HG02943 (cell line): ENCODE data around the gene C5AR1.
"Not testable (repeated sequence)": the region's sequence is repeated elsewhere in the genome, so short reads cannot be mapped to it uniquely, and the experiment has no call there.

Experiments used
- ATAC-seq: cut with Tn5 transposase; IDR thresholded peaks from one replicate; pipeline ENCODE4 v1.9.1; 2021; ENCODE audit warnings: mild to moderate bottlenecking, low read depth, moderate library complexity; ENCODE audit not compliant: unreplicated experiment

C5AR1 gene

DNA sequence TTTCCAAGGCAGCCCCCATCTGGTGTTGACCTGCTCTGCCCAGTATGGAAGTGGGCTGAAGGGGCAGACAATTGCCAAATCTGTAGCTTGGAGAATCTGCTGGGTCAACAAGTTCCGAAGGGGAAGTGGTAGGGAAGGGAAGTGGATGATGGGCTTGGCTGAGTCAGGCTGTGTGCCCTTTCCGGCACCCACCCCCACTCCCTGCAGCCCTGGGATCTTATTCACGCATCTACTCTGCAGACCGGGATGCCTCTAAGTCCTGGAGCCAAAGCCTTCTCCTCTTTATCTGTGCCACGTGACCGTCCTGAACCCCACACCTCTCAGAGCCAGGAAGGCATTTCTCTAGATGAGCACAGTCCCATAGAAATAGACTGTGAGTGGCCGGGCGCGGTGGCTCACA lies 14.8 kb downstream of the C5AR1 start:
- ATAC-seq: no peak

GRCh38 chr19:47330466-47330869 lies 20.8 kb downstream of the C5AR1 start:
- ATAC-seq: no peak

DNA sequence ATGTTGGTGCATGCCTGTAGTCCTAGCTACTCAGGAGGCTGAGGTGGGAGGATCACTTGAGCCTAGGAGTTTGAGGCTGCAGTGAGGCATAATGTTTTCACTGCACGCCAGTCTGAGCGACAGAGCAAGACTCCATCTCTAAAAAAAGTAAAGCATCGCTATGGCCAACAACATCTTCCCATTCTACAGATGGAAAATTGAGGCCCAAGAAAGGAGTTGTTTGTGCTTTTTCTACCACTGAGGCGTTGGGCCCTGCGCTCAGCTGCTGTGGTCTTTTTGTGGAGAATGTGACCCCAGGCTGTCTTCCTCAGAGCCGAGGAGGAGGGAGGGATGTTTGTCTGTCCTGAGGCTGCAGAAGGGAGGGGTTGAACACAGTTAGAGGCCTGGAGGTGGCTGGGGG lies 21.8 kb downstream of the C5AR1 start:
- no peak for ATAC-seq

GRCh38 chr19:47331931-47332547 lies 22.4 kb downstream of the C5AR1 start, which contains the start of gene C5AR2:
C5AR2 (plus strand) TSS chr19:47332175; CDS start chr19:47340800, 8,625 bp downstream.
- no peak for ATAC-seq

DNA sequence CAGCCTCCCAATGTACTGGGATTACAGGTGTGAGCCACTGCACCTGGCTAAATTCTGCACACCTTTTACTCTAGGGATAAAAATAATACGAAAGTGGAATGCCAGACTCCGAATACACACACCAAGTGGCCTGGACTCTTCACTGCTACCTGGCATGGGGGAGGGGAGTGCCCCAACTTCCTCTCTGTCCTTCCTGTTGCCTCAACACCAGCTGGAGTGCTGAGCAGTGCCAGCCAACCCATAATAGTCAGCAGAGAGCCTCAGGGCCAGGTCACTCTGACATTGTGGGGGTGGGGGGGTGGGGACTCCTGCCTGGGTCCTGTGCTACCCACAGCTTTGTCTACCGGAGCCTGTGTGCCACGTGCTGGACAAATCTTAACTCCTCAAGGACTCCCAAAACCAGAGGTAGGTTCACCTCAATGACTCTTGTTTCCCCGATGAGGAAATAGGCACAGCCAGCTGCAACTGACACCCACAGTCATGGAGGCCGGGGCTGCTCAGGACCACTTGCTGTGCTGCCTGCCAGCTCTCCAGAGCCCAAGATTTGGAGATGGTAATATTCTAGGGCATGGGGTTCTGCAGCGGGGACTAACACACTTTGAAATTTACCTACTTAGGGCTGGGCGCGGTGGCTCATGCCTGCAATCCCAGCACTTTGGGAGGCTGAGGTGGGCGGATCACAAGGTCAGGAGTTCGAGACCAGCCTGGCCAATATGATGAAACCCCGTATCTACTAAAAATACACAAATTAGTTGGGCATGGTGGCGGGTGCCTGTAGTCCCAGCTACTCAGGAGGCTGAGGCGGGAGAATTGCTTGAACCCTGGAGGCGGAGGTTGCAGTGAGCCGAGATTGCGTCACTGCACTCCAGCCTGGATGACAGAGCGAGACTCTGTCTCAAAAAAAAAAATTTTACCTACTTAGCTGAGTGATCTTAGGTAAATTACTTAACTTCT lies 27.4 kb downstream of the C5AR1 start:
- ATAC-seq: not testable (repeated sequence)

DNA sequence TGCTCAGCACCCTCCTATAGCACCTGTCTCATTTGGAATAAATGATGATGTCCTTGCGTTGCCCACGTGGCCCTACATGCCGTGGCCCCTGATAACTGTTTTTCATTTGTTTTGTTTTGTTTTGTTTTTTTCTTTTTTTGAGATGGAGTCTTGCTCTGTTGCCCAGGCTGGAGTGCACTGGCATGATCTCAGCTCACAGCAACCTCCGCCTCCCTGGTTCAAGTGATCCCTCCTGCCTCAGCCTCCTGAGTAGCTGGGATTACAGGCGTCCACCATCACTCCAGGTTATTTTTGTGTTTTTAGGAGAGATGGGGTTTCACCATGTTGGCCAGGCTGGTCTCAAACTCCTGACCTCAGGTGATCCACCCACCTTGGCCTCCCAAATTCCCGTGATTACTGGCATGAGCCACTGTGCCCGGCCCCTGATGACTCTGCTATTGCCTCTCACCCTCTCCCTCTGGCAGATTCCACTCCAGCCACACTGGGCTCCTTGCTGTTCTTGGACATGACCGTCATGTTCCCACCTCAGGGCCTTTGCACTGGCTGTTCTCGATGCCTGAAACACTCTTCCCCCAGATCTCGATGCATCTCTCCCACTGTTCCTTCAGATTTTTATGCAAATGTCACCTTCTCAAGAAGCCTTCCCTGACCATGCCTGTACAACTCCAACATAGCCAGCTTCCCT lies 29.7 kb downstream of the C5AR1 start:
- ATAC-seq: no peak

GRCh38 chr19:47340477-47341208 lies 31.0 kb downstream of the C5AR1 start:
- ATAC-seq: no peak

DNA sequence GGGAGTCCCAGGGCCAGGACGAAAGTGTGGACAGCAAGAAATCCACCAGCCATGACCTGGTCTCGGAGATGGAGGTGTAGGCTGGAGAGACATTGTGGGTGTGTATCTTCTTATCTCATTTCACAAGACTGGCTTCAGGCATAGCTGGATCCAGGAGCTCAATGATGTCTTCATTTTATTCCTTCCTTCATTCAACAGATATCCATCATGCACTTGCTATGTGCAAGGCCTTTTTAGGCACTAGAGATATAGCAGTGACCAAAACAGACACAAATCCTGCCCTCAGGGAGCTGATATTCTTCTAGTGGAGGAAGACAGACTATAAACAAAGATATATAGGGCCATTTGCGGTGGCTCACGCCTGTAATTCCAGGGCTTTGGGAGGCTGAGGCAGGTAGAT lies 32.1 kb downstream of the C5AR1 start:
- no peak for ATAC-seq

GRCh38 chr19:47343194-47343802 lies 33.6 kb downstream of the C5AR1 start:
- ATAC-seq: no peak

GRCh38 chr19:47344425-47344824 lies 34.8 kb downstream of the C5AR1 start:
- ATAC-seq: no peak

DNA sequence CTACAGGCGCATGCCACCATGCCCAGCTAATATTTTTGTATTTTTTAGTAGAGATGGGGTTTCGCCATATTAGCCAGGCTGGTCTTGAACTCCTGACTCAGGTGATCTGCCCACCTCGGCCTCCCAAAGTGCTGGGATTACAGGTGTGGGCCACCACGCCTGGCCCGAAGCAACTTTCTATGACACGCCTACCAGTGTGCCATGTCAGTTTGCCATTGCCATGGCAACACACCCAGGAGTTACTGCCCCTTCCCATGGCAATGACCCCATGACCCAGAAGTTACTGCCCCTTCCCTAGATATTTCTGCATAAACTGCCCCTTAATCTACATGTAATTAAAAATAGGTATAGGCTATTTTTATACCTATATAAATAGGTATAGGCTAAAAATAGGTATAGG lies 36.4 kb downstream of the C5AR1 start:
- not testable (repeated sequence) for ATAC-seq

GRCh38 chr19:47348819-47349795 lies 39.4 kb downstream of the C5AR1 start, which contains the start of gene DHX34:
DHX34 (plus strand) TSS chr19:47349315; CDS start chr19:47353031, 3,716 bp downstream.
- peak; percentile 90 for ATAC-seq

GRCh38 chr19:47350630-47351029 lies 41.0 kb downstream of the C5AR1 start:
- no peak for ATAC-seq

DNA sequence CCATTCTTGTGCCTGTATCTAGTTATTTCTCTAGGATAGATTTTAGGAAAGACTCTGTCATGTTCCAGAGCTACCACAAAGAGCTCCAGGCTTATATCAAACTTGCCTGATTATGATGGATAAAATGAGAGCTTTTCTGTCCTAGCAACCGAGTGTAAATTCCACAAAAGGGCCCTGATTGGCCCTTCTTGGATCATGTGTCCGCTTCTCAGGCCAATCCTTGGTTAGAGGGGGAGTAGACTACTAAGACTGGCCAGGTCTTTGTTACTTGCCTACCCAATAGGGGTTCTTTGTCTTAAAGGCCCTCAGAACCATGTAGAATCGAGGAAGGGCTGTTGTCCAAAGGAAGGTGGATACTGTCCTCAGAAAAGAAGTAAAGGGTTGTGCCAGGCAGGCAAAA lies 41.9 kb downstream of the C5AR1 start:
- no peak for ATAC-seq

DNA sequence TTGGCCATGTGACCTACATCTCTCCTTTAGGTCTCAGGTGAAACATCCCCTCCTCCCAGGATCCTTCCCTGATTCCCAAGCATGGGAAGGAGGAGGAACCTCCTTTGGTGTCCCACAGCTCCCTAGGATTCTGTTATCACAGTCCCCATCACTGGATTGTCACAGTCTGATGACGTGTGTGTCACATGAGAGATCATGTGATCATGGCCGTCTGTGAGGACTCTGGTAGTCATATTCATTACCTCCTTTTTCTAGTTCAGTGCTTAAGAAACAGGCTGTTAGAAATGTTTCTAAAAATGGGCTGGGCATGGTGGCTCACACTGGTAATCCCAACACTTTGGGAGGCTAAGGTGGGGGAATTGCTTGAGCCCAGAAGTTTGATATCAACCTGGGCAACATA lies 42.4 kb downstream of the C5AR1 start:
- ATAC-seq: no peak

DNA sequence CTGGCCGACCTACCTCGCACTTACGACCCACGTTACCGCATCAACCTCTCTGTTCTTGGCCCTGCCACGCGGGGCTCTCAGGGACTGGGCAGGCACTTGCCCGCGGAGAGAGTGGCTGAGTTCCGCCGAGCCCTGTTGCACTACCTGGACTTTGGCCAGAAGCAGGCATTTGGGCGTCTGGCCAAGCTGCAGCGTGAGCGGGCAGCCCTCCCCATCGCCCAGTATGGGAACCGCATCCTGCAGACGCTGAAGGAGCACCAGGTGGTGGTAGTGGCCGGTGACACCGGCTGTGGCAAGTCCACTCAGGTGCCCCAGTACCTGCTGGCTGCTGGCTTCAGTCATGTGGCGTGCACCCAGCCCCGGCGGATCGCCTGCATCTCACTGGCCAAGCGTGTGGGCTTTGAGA lies 43.6 kb downstream of the C5AR1 start:
- no peak for ATAC-seq

GRCh38 chr19:47356900-47357299 lies 47.2 kb downstream of the C5AR1 start:
- no peak for ATAC-seq

DNA sequence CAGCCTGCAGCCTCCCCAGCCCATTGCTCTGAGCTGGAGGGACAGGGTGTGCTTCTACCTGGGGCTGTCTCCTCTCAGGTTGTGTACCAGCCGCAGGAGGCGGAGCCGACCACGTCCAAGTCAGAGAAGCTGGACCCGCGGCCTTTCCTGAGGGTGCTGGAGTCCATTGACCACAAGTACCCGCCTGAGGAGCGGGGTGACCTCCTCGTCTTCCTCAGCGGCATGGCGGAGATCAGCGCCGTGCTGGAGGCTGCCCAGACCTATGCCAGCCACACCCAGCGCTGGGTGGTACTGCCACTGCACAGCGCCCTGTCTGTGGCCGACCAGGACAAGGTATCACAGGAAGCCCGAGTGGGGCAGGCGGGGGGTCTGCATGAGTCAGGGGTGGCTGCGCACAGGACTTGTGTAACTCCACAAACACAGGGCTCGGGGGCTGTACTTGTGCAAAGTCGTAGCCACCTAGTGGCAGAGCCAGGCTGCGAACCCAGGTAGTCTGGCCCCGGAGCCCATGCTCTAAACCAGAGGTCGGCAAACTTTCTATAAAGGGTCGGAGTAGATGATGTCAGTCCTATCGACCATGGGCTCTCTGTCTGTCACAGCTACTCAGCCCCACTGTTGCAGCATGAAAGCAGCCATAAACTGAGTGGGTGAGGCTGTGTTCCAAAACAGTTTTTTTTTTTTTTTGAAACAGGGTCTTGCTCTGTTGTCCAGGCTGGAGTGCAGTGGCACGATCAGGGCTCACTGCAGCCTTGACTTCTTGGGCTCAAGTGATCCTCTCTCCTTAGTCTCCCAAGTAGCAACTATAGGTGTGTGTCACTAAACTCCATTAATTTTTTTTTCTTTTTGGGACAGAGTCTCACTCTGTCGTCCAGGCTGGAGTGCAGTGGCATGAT lies 48.4 kb downstream of the C5AR1 start:
- ATAC-seq: no peak
